GM19468 (cell line): ENCODE measurements around the gene RAD51B.
A peak's percentile ranks its signal among the peaks of the same experiment; 100 is the strongest.

Experiments used
- ATAC-seq: cut with Tn5 transposase; IDR thresholded peaks from one replicate; pipeline ENCODE4 v1.9.1; 2021; ENCODE audit warnings: mild to moderate bottlenecking, moderate library complexity, moderate number of reproducible peaks; ENCODE audit not compliant: unreplicated experiment; ENCODE audit errors: extremely low read depth

RAD51B gene

DNA sequence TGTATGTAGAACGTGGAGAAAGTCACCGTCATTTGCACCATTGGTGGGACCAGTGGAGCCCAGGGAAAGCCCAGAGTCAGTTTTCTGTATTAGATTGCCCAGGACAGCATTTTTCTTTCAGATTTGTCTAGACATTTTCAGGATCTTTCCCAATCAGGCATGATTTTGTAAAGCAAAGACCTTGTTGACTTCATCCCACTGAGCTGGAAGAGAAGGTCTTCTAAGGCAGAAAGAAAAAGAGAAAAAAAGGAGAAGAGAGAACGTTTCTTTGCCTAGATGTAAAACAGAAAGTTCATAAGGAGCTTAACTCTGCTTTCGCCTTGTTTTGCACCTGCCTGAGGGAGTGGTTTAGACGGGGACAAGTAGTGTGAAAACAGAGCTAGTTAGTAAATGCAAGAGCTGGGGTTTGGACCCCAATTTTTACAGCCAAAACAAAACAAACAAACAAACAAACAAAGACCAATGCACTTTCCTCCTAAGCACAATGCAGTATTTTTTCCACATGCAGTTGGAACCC, 700.1 kb downstream of the RAD51B start:
- peak; percentile 60 for ATAC-seq

DNA sequence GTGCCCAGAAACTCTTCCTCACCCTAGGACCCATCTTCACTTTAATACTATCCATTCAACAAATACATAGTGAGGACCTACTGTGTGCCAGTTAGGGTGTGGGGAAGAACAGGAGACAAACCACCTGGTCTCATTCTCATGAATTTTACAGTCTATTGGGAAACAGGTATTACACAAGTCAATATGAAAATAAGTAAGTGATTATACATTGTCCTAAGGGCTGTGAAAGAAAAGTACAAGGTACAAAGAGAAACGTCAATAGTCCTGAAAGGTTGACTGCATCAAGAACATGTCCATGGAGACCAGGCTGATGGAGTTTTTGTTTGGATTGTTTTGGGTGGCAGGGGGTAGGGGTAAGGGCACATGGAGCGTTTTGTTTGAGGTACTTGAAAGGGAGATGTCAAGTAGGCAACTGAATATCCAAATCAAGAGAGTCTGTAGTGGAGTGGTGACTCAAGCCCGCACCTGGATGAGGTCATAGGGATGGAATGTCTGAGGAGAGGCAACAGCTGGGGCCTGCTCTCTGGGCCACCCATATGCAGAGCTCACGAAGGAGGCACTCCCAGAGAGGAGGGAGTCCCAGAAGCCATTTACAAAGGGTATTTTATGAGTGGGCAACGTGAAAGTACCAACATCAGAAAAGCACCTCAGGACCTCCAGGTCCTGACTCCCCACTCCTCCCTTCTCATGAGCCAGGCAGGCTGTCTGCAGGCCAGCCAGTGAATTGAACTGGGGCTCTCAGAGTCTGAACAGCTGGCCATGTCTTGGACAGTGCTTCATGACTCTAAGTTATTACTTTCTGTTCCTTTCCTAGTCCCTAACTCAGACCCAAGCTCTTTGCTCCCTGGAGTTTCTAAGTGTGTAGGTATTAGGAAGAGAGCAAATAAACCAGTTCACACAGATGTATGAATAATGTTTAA, 701.3 kb downstream of the RAD51B start:
- no peak for ATAC-seq

DNA sequence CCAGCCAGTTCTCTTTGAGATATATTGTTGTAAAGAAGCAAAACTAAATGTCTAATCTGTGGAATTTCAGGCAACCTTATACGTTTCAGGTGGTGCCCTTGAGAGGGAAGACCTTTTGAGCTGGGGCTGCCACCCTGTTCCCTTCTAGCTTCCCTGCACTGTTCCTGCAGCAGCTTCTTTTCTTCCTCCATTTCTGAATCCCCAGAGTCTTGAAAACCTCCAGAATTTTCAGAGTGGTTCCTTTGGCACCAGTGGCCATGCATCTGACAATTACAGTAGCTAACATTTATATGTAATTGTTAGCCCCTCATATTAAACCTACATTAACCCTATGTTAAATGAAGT, 702.0 kb downstream of the RAD51B start:
- ATAC-seq = no peak

DNA sequence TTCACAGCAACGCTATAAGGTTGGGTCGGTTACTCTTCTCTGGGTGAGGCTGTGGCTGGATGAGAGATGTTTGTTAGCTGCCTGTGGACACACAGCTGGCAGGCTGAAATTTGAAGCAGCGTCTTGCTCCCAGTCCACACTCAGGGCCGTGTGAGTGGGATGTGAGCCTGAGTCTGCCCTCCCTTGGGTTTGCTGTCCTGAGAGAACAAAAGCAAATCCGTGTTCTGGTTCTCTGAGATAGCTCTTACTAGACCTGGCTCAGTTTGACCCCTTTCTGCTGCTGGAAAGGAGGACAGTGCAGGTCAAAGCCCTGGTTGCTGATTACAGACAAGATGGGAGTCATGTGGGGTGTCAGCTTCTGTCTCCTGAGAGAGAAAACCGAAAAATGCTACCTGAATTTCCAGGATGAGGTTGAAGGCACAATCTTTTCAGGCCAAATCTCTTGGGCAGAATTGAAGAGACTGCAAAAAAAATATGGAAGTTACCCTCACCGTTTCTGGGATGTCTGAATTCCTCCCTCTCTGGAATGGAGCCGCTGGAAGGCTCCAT, 702.5 kb downstream of the RAD51B start:
- no peak for ATAC-seq

DNA sequence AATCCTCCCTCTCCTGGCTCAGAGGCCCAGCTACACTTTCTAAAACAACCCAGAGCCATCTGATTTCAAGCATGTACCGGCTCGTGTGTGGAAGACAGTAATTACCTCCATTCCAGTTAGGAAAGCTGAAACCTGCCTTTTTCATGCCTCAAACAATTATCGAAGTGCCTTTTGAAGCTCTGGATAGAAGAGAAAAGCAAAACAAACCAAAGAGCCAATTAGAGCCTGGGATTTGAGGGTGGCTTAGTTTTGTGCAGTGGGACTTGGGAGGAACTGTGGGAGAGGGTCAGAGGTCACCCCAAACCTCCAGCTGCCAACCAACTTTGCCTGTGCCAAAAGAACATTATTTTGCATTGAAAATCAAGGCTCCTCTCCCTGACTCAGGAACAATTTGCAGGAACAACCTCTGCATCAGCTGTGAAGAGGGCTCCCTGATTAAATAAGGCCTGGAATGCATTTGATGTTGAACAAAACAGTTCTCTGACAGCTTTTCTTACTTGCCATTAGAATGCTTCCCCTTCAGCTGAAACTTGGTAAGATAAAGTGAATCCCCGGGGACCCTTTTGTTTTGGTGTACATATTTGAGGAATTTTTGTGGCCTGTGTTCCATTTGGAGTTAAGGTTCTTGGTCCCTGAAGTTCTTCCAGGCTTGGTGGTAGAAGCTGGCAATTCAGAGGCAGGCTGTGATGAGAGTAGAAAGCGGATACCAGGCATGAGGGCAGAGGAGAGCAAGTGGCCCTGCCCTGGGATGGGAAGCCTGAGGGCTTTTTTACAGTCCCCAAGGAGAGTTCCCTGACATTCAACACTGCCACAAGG, 703.1 kb downstream of the RAD51B start:
- no peak for ATAC-seq

DNA sequence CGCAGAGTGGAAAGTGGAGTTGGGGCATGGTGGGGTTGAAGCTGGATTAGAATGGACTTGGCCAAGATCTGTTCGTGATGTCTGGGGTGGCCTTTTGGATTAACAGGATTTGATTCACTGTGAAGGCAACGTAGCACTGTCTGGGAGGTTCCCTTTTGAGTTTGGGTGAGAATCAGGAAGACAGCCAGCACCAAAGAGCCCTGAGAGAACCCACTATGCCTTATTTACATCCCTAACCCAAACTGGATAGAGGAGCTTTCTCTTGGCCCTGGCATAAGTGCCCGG, 703.7 kb downstream of the RAD51B start:
- ATAC-seq = no peak

DNA sequence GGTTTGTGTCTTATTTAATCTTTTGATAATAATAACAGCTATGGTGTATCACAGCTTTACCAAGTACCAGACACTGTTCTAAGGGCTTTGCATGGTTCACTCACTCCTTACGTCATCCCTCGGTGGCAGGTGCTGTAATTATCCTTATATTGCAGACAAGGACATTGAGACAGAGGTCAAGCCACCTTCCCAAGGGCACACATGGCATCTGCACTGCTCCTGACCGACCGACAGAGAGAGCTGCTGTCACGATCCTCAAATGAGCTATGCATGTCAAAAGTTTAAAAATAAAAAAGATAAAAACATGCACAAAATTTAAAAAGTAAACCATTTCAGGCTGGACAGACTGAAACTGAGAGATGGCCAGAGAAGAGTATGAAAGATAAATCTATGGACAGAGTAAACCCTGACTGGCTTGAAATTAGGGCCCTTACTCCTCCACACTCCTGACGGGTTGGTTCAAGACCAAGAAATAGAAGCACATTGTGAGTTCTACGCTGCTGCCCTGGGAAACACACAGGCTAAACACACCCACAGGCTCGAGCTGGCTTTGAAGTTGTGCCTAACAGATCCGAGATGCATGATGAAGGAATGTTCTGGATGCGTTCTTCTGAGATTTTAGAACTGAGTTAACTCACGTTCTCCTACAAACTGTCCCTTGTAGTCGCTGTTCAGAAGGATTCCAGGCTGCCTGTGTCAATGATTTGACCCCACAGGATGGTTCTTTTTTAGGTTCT, 704.6 kb downstream of the RAD51B start:
- no peak for ATAC-seq

DNA sequence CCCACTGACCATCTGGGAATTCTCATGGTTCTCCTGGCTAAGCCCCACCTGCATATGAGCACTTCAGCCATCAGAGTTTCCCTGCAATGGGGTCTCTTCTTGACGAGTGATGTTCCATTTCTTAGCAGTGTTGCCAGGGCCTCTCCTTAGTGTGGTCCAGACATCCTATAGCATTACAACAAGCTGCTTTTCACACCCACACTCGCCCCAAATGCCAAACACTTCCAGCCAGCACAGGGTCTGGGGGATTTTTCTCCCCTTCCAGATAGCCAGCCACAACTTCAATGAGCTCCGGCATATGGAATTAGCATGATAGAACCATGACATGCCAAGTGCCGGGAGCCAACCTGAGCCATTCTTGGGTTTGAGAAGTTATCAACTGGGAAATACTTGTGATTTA, 705.9 kb downstream of the RAD51B start:
- ATAC-seq = no peak

DNA sequence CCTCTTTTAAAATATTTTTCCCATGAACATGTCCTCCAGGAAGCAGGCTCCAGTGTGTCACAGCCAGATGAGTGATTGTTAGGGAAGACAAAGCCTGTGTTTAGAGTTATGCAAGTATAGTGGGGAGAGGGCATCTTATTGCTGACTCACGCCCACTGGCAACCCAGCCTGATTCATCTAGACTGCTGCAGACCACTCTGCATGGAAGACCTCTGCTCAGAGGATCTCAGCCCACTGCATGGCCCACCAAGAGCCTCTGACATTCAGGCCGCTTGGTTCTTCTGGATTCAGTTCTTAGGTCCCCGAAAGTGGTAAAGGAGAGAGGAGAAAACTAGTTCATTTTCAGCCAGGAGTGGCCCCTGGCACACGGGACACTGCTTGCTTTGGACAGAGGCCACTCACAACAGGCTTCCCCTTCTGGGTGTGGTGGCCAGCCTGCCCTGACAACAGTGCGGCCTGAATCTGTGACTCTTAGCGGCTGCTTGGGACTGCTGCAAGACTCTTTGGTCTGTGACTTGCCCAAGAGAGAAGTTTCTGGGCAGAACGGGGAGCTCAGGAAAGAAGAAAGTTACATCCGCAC, 707.0 kb downstream of the RAD51B start:
- no peak for ATAC-seq

DNA sequence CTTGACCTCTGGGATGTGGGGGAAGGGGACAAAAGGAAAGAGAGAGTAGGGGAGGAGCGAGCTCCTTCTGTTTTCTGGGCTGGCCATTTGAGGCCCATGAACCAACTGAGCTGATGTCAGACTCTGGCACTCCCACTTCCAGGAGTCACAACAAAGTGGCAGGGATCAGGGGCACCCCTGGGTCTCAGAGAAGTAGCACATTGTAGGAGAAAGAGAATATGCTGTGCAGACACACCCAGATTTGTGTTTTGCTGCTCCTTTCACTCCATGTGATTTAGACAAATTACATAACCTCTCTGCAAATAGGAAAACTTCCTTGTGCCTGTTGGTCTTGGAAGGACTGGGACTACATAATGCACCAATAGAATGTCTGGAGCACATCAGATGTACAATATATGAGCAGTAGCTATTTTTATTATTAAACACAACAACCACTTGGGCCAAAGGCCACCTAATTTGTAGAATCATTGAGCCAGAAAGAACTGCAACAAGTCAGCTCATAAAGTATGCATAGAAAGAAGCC, 707.8 kb downstream of the RAD51B start:
- no peak for ATAC-seq

DNA sequence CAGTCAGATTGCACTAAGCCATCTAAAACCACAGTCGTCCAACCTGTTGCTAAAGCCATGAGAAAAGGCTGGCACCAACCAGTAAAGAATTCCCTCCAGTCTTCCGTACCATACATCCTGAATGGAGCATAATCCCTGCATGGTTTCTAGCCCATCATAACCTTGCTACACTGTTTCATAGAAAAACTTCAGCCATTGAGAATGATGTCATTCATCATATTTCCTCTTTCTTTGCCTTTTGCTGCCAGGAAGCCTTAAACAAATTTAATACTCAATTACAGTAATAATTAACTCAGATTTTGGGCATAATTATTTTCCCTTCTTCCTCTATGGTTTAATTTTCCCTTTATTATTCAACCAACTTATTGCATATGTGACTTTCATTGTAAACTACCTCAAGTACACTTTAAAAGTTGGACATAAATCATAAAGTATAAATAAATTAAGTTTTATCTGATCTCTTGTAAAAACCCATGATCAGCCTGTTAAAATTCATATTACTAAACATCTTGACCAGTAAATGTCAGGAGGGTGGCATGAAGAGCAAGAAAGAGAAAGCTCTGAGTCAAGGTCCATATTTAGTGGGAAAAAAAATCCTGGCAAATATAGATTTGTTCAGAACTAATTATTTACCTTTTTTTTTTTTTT, 708.6 kb downstream of the RAD51B start:
- ATAC-seq = no peak

DNA sequence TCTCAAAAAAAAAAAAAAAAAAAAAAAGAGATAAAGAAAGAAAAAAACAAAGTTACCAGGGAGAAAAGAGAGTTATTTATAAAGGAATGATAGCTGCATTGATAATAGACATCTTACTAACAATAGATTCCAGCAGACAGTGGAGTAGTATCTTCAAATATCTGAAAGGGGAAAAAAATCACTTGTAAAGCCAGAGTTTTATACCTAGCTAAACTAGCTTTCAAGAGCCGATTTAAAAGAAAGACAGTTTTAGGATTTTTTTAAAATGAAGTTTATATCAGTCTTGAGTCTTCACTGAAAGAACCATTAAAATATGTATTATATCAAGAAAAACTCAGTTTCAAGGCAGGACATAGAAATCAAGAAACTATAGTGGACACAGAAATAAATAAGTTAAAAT, 710.9 kb downstream of the RAD51B start:
- ATAC-seq = no peak

DNA sequence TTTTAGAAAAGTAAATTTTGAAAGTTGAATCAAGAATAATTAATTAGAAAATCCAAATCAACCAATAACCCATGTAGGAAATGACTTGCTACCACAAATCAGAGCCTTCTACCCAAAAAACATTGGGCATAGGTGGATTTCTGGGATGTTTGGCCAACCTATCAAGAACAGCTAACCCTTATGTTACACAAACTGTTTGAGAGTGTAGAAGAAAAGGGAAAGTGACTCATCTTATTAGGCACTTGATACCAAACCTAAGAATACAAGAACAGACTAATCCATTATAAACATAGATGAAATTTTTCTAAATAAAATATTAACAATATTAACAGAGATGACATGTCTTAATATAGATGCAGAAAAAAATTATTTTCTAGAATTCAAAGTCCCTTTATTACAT, 712.9 kb downstream of the RAD51B start:
- ATAC-seq = no peak

DNA sequence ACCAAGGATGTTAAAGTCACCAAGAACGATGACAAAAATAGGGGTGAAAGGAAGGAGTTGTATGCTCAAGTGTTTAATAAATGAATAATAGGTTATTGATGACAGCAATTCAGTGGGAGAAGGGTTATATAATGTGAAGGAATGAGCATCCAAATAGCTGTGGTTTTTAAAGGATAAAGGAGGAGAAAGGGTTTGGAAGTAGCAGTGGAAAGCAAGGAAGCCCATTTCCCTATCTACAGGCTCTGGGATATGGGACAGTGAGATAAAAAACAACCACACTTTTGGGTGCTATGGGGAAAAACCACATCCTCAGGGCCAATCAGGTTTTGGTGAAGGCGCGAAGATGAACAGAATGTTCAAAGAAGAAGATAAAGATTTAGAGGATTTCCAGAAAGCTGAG, 714.7 kb downstream of the RAD51B start:
- no peak for ATAC-seq

DNA sequence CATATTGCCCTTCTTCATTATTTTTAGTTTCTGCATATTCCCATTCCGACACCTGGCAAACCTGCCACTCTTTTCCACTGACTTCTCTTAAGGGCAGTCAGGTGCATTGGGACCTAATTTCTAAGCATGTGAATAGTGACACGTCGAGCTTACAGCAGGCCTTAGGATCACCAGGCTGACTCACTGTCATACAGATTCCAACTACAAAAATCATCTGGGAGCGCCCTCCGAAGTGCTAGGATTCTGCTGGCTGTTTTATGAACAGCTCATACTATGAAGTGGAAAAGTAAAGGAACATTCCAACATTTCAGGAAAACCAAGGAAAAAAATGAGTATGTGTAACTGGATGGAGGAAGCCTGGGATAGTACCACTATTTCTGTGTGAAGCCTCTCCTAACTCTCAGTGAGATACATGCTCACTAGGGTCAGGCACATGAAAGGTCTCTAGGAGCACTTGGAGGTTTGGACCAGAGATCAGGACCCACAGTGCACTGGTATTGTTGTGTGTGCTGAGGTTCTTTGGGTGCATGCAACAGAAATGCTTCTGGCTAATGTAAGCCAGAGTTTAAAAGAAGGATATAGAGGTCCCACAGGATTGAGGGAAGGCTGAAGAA, 715.9 kb downstream of the RAD51B start:
- ATAC-seq = no peak

DNA sequence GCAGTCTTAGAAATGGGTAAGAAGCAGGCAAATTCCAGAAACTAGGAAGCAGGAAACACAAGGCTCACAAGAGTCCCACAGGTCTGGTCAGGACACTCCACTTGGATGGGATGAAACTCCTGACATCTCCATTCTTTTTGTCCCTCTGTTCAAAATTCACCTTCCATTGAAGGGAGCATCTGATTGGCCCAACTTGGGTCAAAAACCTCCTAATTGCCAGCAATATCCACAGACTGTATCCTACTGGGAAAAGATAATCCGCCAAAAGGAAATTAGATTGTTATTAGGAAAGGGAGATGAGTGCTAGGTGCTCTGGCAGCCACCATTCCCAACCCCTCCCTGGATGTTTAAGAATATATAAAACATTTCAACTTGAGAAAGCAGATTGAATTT, 716.4 kb downstream of the RAD51B start:
- ATAC-seq = no peak

DNA sequence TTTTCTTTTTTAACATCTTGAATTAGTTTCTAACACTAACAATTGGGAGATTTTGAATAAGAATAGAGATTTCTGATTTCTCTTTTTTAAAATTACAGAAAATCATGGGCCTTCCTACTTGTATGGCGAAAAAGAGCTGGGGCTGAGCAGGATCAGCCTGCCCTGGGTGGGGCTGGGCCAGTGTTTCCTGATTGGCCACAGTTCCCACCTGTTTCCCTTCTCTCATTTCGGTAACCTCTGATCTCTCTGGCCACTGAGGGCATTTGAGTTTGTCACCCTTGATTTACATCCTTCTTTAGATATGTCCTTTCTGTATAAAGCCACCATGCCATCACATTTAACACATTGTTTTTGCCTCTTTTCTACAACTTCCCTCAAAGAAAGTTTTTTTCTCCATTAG, 719.1 kb downstream of the RAD51B start:
- ATAC-seq = no peak

DNA sequence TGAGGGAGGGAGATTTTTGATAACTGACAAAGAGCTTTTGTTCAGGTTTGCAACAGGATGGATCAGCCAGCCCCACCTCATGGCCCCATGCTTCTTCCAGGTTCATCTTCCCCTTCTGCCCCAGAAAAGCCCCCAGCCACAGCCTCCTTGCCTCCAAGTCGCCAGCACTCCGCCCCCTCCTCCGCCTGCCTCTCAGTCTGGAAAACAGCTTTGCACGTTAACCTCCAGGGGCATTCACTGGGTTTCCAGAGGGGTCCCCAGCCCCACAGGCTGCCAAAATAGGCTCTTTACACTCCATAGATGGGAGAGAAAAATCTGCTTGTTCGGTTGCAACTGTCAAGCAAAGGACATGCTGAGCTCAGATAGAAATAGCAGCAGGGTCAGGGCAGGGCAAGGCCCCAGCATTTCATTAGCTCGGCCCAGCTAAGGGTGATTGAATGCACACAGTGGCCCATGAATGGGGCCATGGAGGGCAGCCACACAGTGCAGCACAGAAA, 719.7 kb downstream of the RAD51B start:
- ATAC-seq = no peak

DNA sequence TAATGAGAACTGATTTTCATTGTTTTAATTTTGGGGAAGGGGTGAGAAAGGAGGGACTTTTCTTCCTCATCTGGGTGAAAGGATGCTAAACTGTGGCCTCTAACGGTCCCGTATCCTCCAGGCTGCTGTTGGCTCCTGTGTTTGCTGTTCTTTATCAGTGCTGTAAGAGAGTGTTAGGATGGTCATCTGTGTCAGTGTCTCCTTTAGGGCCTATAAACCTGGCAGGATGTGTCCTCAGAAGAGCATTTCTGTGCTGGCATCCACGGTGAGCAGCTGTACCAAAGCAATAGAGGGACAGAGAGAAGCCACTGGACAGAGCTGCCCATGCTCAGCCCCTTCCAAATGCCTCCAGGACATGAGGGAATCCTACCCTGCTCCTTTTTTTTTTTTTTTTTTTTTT, 720.2 kb downstream of the RAD51B start:
- no peak for ATAC-seq
